ENCODE results near the gene ENG.
A peak's percentile ranks its signal among the peaks of the same experiment; 100 is the strongest.

Gene ENG

DNA sequence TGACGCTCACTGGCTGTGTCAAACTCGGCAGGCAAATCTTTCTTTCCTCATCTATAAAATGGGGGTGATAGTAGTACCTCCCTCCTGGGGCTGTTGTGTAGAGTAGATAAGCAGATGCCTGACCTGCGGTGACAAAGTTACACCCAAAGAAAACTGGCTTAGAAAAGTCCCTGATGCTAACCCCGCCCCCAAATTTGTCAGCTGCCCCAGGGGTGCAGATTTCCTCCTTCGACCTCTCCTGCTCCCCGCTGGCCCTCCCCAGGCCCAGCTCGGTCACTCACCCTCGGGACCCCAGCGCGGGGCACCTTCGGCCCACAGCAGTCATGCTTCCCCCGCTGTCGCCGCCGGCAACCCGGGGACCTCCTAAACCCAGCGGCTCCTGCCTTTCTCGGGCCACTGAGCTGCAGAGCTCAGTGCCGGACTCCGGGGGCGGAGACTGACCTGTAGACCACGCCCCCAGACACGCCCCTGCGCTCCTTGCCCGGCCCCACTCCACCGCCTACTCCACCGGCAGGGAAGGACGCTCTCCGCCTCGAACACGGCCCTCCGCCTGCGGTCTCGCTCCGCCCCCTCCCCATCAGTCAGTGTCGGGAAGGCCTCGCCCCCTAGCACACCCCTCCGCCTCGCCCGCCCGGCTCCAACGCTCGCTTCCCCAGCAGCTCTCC, 83.4 kb downstream of the ENG start:
- Histone ChIP-seq H3K27me3 (ENCODE audit: insufficient read depth, low read length) (no peaks in the 10 kb centered on the region), H3K36me3 (ENCODE audit: insufficient read depth, low read length) (no peaks in the 10 kb centered on the region), H3K4me1 (ENCODE audit: control insufficient read depth, insufficient read depth, low read length, unreplicated experiment) (peaks cover 6% of the 10 kb centered on the region), H3K79me2 (ENCODE audit: control insufficient read depth, insufficient read depth, low read length, unreplicated experiment) (no peaks in the 10 kb centered on the region), H2AFZ (ENCODE audit: low read length, unreplicated experiment) (peak overlapping the region; percentile 23), H3K4me3 (ENCODE audit: low read depth, low read length) (peak overlapping the region; percentile 82), H3K27ac (ENCODE audit: low read depth, low read length) (no peak overlapping the region)

GRCh38 chr9:127770583-127770904, 83.9 kb downstream of the ENG start:
- H3K79me2 ChIP-seq (ENCODE audit: control insufficient read depth, insufficient read depth, low read length, unreplicated experiment), result no peaks in the 10 kb centered on the region
- H3K27ac ChIP-seq (ENCODE audit: low read depth, low read length), result no peak overlapping the region
- no peak overlapping the region for H2AFZ ChIP-seq (ENCODE audit: low read length, unreplicated experiment)
- no peaks in the 10 kb centered on the region for H3K36me3 ChIP-seq (ENCODE audit: insufficient read depth, low read length)
- H3K4me1 ChIP-seq (ENCODE audit: control insufficient read depth, insufficient read depth, low read length, unreplicated experiment), result peaks cover 6% of the 10 kb centered on the region
- no peaks in the 10 kb centered on the region for H3K27me3 ChIP-seq (ENCODE audit: insufficient read depth, low read length)
- H3K4me3 ChIP-seq (ENCODE audit: low read depth, low read length), result peak overlapping the region; percentile 82

DNA sequence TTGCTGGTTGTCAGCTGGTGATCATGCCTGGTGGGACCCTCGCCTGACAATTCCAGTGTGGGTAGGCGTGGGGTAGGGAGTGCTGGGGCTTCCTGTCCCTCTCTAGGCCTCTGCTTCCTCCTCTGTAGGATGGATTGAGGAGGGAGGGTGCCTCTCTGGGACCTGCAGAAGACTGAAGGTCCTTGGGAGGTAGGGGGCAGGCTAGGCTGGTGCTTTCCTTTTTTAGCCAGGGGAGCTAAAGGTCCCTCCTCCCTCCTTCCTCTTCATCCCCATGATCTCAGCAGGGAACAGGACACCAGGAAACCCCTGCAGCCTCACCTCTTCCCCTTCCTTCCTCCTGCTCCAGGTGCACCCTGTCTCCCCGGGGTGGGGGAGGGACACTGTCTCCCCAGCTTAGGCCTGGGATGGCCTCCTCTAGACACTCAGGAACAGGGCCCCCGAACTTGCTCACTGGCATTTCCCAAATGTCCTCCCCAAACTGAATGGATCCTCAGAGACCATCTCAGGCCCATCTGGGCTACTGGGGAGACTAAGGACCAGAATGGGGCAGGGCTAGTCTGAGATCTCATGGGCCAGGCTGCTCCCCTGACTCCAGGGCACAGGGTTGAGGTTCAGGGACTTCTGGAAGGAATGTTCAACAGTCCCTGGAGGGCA, 84.4 kb downstream of the ENG start:
- Histone ChIP-seq H3K79me2 (ENCODE audit: control insufficient read depth, insufficient read depth, low read length, unreplicated experiment) (no peaks in the 10 kb centered on the region), H3K36me3 (ENCODE audit: insufficient read depth, low read length) (no peaks in the 10 kb centered on the region), H3K27ac (ENCODE audit: low read depth, low read length) (no peak overlapping the region), H3K4me1 (ENCODE audit: control insufficient read depth, insufficient read depth, low read length, unreplicated experiment) (peaks cover 6% of the 10 kb centered on the region), H2AFZ (ENCODE audit: low read length, unreplicated experiment) (no peak overlapping the region), H3K27me3 (ENCODE audit: insufficient read depth, low read length) (no peaks in the 10 kb centered on the region), H3K4me3 (ENCODE audit: low read depth, low read length) (no peak overlapping the region)

GRCh38 chr9:127769101-127769500, 85.4 kb downstream of the ENG start:
- Histone ChIP-seq H2AFZ (ENCODE audit: low read length, unreplicated experiment) (no peak overlapping the region), H3K36me3 (ENCODE audit: insufficient read depth, low read length) (no peaks in the 10 kb centered on the region), H3K4me3 (ENCODE audit: low read depth, low read length) (no peak overlapping the region), H3K27me3 (ENCODE audit: insufficient read depth, low read length) (no peaks in the 10 kb centered on the region), H3K79me2 (ENCODE audit: control insufficient read depth, insufficient read depth, low read length, unreplicated experiment) (no peaks in the 10 kb centered on the region), H3K4me1 (ENCODE audit: control insufficient read depth, insufficient read depth, low read length, unreplicated experiment) (peaks cover 6% of the 10 kb centered on the region), H3K27ac (ENCODE audit: low read depth, low read length) (no peak overlapping the region)

DNA sequence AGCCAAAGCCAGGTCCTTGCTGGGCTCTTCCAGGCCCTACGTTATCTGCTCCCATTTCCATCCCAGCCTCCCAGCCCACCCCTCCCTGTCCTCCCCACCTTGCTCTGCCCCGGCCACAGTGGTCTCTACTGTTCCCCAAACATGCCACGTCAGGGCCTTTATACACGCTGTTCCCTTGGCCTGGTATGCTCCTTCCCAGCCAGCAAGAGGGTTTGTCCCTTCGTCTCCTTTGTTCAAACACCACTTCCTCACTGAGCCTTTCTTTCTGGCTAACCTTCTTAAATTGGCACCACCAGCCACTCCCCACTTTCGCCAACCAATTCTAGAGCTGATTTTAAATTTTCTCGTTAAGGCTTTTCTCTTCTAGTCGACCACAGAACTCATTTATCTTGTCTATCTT, 85.8 kb downstream of the ENG start:
- Histone ChIP-seq H3K27ac (ENCODE audit: low read depth, low read length) (no peak overlapping the region), H3K4me1 (ENCODE audit: control insufficient read depth, insufficient read depth, low read length, unreplicated experiment) (peaks cover 9% of the 10 kb centered on the region), H2AFZ (ENCODE audit: low read length, unreplicated experiment) (no peak overlapping the region), H3K79me2 (ENCODE audit: control insufficient read depth, insufficient read depth, low read length, unreplicated experiment) (no peaks in the 10 kb centered on the region), H3K27me3 (ENCODE audit: insufficient read depth, low read length) (no peaks in the 10 kb centered on the region), H3K4me3 (ENCODE audit: low read depth, low read length) (no peak overlapping the region), H3K36me3 (ENCODE audit: insufficient read depth, low read length) (no peaks in the 10 kb centered on the region)

GRCh38 chr9:127767909-127768331, 86.5 kb downstream of the ENG start:
- H3K27ac ChIP-seq (ENCODE audit: low read depth, low read length), result no peak overlapping the region
- peaks cover 10% of the 10 kb centered on the region for H3K4me1 ChIP-seq (ENCODE audit: control insufficient read depth, insufficient read depth, low read length, unreplicated experiment)
- H3K4me3 ChIP-seq (ENCODE audit: low read depth, low read length), result no peak overlapping the region
- H3K79me2 ChIP-seq (ENCODE audit: control insufficient read depth, insufficient read depth, low read length, unreplicated experiment), result no peaks in the 10 kb centered on the region
- no peaks in the 10 kb centered on the region for H3K27me3 ChIP-seq (ENCODE audit: insufficient read depth, low read length)
- no peak overlapping the region for H2AFZ ChIP-seq (ENCODE audit: low read length, unreplicated experiment)
- no peaks in the 10 kb centered on the region for H3K36me3 ChIP-seq (ENCODE audit: insufficient read depth, low read length)

DNA sequence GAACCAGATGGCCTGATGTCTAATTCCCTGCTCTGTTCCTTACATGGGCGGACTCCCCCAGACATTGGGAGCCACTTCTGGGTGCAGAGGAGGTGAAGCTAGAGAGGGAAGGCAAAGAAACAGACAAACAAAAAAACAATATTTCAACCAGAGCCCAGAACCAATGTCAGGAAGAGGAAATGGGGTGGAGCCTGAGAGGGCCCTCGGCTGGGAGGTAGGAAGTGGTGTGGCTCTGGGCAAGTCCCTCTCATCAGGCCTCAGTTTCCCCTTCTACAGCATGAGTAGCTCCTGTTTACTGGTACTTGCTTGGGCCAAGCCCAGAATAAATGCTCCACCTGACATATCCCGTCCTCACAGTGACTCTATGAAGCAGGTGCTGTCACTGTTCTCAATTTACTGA, 87.0 kb downstream of the ENG start:
- no peaks in the 10 kb centered on the region for H3K27me3 ChIP-seq (ENCODE audit: insufficient read depth, low read length)
- H3K4me3 ChIP-seq (ENCODE audit: low read depth, low read length), result no peak overlapping the region
- no peaks in the 10 kb centered on the region for H3K36me3 ChIP-seq (ENCODE audit: insufficient read depth, low read length)
- peaks cover 10% of the 10 kb centered on the region for H3K4me1 ChIP-seq (ENCODE audit: control insufficient read depth, insufficient read depth, low read length, unreplicated experiment)
- no peaks in the 10 kb centered on the region for H3K79me2 ChIP-seq (ENCODE audit: control insufficient read depth, insufficient read depth, low read length, unreplicated experiment)
- no peak overlapping the region for H3K27ac ChIP-seq (ENCODE audit: low read depth, low read length)
- no peak overlapping the region for H2AFZ ChIP-seq (ENCODE audit: low read length, unreplicated experiment)

GRCh38 chr9:127765418-127765817, 89.0 kb downstream of the ENG start:
- no peaks in the 10 kb centered on the region for H3K27me3 ChIP-seq (ENCODE audit: insufficient read depth, low read length)
- no peaks in the 10 kb centered on the region for H3K36me3 ChIP-seq (ENCODE audit: insufficient read depth, low read length)

More at GRCh38 chr9:127765418-127765817, 89.0 kb downstream of the ENG start:
- H3K4me3 ChIP-seq (ENCODE audit: low read depth, low read length), result no peak overlapping the region
- H2AFZ ChIP-seq (ENCODE audit: low read length, unreplicated experiment), result no peak overlapping the region
- no peaks in the 10 kb centered on the region for H3K79me2 ChIP-seq (ENCODE audit: control insufficient read depth, insufficient read depth, low read length, unreplicated experiment)
- peaks cover 5% of the 10 kb centered on the region for H3K4me1 ChIP-seq (ENCODE audit: control insufficient read depth, insufficient read depth, low read length, unreplicated experiment)
- no peak overlapping the region for H3K27ac ChIP-seq (ENCODE audit: low read depth, low read length)
